ENCODE data around the gene APOA4. TPM values are rescaled to one million over a fixed set of nuclear protein-coding genes. Genes with fewer than 3 reads are reported as not detected.

APOA4 gene
- total RNA-seq, 1 donor from 2014 or later, result not detected

- no peaks in the 10 kb centered on the region for H3K9me3 Mint-ChIP-seq
- TF ChIP-seq CTCF (IDR thresholded peaks at IDR 0.05; ENCODE audit: unreplicated experiment), result no peak
- no peaks in the 10 kb centered on the region for H3K36me3 Mint-ChIP-seq
- no peaks in the 10 kb centered on the region for H3K4me1 Mint-ChIP-seq
- H3K4me3 Mint-ChIP-seq, result no peak overlapping the region
- no peak for DNase-seq (ENCODE audit: low spot score in 2 of 2, unreplicated experiment in 2 of 2)
- H3K27ac Mint-ChIP-seq, result no peak overlapping the region
- H3K27me3 Mint-ChIP-seq (ENCODE audit: low read depth), result no peaks in the 10 kb centered on the region
These were observed 529 bp downstream of the APOA4 start for GRCh38 chr11:116822575-116822974.

- no peak for TF ChIP-seq CTCF (IDR thresholded peaks at IDR 0.05; ENCODE audit: unreplicated experiment)
- H3K4me3 Mint-ChIP-seq, result no peak overlapping the region
- DNase-seq (ENCODE audit: low spot score in 2 of 2, unreplicated experiment in 2 of 2), result no peak
- H3K36me3 Mint-ChIP-seq, result no peaks in the 10 kb centered on the region
- H3K27me3 Mint-ChIP-seq (ENCODE audit: low read depth), result no peaks in the 10 kb centered on the region
- H3K4me1 Mint-ChIP-seq, result no peaks in the 10 kb centered on the region
- H3K9me3 Mint-ChIP-seq, result no peaks in the 10 kb centered on the region
- H3K27ac Mint-ChIP-seq, result no peak overlapping the region
These were observed 1.8 kb downstream of the APOA4 start for GRCh38 chr11:116821050-116821918.

- H3K4me3 Mint-ChIP-seq, result no peak overlapping the region
- no peak for DNase-seq (ENCODE audit: low spot score in 2 of 2, unreplicated experiment in 2 of 2)
- H3K9me3 Mint-ChIP-seq, result no peaks in the 10 kb centered on the region
- H3K4me1 Mint-ChIP-seq, result no peaks in the 10 kb centered on the region
- H3K27ac Mint-ChIP-seq, result no peak overlapping the region
- no peaks in the 10 kb centered on the region for H3K27me3 Mint-ChIP-seq (ENCODE audit: low read depth)
- TF ChIP-seq CTCF (IDR thresholded peaks at IDR 0.05; ENCODE audit: unreplicated experiment), result no peak
- no peaks in the 10 kb centered on the region for H3K36me3 Mint-ChIP-seq
These were observed 4.1 kb downstream of the APOA4 start for GRCh38 chr11:116819049-116819448.

- TF ChIP-seq CTCF (IDR thresholded peaks at IDR 0.05; ENCODE audit: unreplicated experiment), result no peak
- H3K9me3 Mint-ChIP-seq, result no peaks in the 10 kb centered on the region
- no peak overlapping the region for H3K4me3 Mint-ChIP-seq
- no peak overlapping the region for H3K27ac Mint-ChIP-seq
- no peak for DNase-seq (ENCODE audit: low spot score in 2 of 2, unreplicated experiment in 2 of 2)
- H3K36me3 Mint-ChIP-seq, result no peaks in the 10 kb centered on the region
- H3K4me1 Mint-ChIP-seq, result peaks cover 4% of the 10 kb centered on the region
- H3K27me3 Mint-ChIP-seq (ENCODE audit: low read depth), result no peaks in the 10 kb centered on the region
These were observed 8.6 kb downstream of the APOA4 start for GRCh38 chr11:116814502-116814901.

- Mint-ChIP-seq H3K9me3 (peaks cover 3% of the 10 kb centered on the region), H3K4me3 (no peak overlapping the region), H3K27me3 (ENCODE audit: low read depth) (no peaks in the 10 kb centered on the region), H3K27ac (no peak overlapping the region), H3K36me3 (no peaks in the 10 kb centered on the region), H3K4me1 (peaks cover 4% of the 10 kb centered on the region)
- TF ChIP-seq CTCF (IDR thresholded peaks at IDR 0.05; ENCODE audit: unreplicated experiment), result no peak
- no peak for DNase-seq (ENCODE audit: low spot score in 2 of 2, unreplicated experiment in 2 of 2)
These were observed 9.2 kb downstream of the APOA4 start for GRCh38 chr11:116813781-116814471.

Measured in mesothelial cell of epicardium (in vitro differentiated cells).